ENCODE data around the gene SYT14. TPM values are rescaled to one million over a fixed set of nuclear protein-coding genes. Genes with fewer than 3 reads are reported as not detected.
"Not testable (repeated sequence)": the region's sequence is repeated elsewhere in the genome, so short reads cannot be mapped to it uniquely, and the experiment has no call there.

The SYT14 gene
- total and polyA plus RNA-seq, 4 experiments from 2014 or later, result not detected

DNA sequence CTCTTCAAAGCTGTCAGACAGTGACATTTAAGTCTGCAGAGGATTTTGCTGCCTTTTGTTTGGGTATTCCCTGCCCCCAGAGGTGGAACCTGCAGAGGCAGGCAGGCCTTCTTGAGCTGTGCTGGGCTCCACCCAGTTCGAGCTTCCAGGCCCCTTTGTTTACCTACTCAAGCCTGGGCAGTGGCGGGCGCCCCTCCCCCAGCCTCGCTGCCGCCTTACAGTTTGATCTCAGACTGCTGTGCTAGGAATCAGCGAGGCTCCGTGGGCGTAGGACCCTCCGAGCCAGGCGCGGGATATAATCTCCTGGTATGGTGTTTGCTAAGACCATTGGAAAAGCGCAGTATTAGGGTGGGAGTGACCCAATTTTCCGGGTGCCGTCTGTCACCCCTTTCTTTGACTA, 40.7 kb downstream of the SYT14 start:
- DNase-seq; H3K27ac ChIP-seq (ENCODE audit: low read depth, low read length); H3K36me3 ChIP-seq (ENCODE audit: insufficient read depth, low read length); H3K4me3 Mint-ChIP-seq; H3K4me3 ChIP-seq (ENCODE audit: low read length in 2 of 2); intact Hi-C loops (cut with micrococcal nuclease); H3K27ac Mint-ChIP-seq; H3K36me3 Mint-ChIP-seq; H3K27me3 Mint-ChIP-seq; H3K4me1 Mint-ChIP-seq; POLR2A ChIA-PET (ENCODE audit: partially characterized antibody); H3K9me3 Mint-ChIP-seq; H3K4me1 ChIP-seq (ENCODE audit: insufficient read depth, low read length); H3K27me3 ChIP-seq (ENCODE audit: insufficient read depth, low read length); CTCF ChIA-PET (ENCODE audit: partially characterized antibody); H3K9me3 ChIP-seq (ENCODE audit: control insufficient read depth in 1 of 2, low read length in 2 of 2): not testable (repeated sequence)

GRCh38 chr1:209983953-209984352, 45.9 kb downstream of the SYT14 start:
- H3K27me3 ChIP-seq (ENCODE audit: insufficient read depth, low read length), result no peaks in the 10 kb centered on the region
- Mint-ChIP-seq H3K36me3 (no peaks in the 10 kb centered on the region), H3K4me3 (no peak overlapping the region), H3K9me3 (peaks cover 0 to 20% (median 7%) of the 10 kb centered on the region in 8 donors), H3K27ac (no peak overlapping the region), H3K27me3 (peaks cover 15 to 18% of the 10 kb centered on the region in 2 donors), H3K4me1 (no peaks in the 10 kb centered on the region)
- H3K4me1 ChIP-seq (ENCODE audit: insufficient read depth, low read length), result no peaks in the 10 kb centered on the region
- no peak overlapping the region for H3K27ac ChIP-seq (ENCODE audit: low read depth, low read length)
- no peak for DNase-seq
- H3K4me3 ChIP-seq (ENCODE audit: low read length in 2 of 2), result no peak overlapping the region
- no peaks in the 10 kb centered on the region for H3K36me3 ChIP-seq (ENCODE audit: insufficient read depth, low read length)
- ChIA-PET POLR2A (ENCODE audit: partially characterized antibody) (no interaction called here), CTCF (ENCODE audit: partially characterized antibody) (no interaction called here)
- intact Hi-C loops (cut with micrococcal nuclease), result loop anchor here (10.0 kb wide), 1 partner anchor 119 kb away; no protein-coding TSS in a partner anchor
- H3K9me3 ChIP-seq (ENCODE audit: control insufficient read depth in 1 of 2, low read length in 2 of 2), result no peaks in the 10 kb centered on the region

- intact Hi-C loops (cut with micrococcal nuclease), result loop anchor here (10.0 kb wide), 1 partner anchor 120 kb away; no protein-coding TSS in a partner anchor
- H3K27ac ChIP-seq (ENCODE audit: low read depth, low read length), result no peak overlapping the region
- CTCF ChIA-PET (ENCODE audit: partially characterized antibody), result no interaction called here
- Mint-ChIP-seq H3K27me3 (peaks cover 8 to 10% of the 10 kb centered on the region in 2 donors), H3K4me1 (no peaks in the 10 kb centered on the region), H3K4me3 (no peak overlapping the region), H3K36me3 (no peaks in the 10 kb centered on the region), H3K9me3 (peaks cover 0 to 20% (median 6%) of the 10 kb centered on the region in 8 donors), H3K27ac (no peak overlapping the region)
- POLR2A ChIA-PET (ENCODE audit: partially characterized antibody), result no interaction called here
- H3K27me3 ChIP-seq (ENCODE audit: insufficient read depth, low read length), result no peaks in the 10 kb centered on the region
- no peaks in the 10 kb centered on the region for H3K9me3 ChIP-seq (ENCODE audit: control insufficient read depth in 1 of 2, low read length in 2 of 2)
- no peak overlapping the region for H3K4me3 ChIP-seq (ENCODE audit: low read length in 2 of 2)
- H3K36me3 ChIP-seq (ENCODE audit: insufficient read depth, low read length), result no peaks in the 10 kb centered on the region
- no peaks in the 10 kb centered on the region for H3K4me1 ChIP-seq (ENCODE audit: insufficient read depth, low read length)
- DNase-seq, result no peak
Observed at GRCh38 chr1:209985002-209985401, 47.0 kb downstream of the SYT14 start.

GRCh38 chr1:209988706-209989105, 50.7 kb downstream of the SYT14 start:
- H3K9me3 Mint-ChIP-seq, result peaks cover 0 to 20% (median 6%) of the 10 kb centered on the region in 8 donors
- no peaks in the 10 kb centered on the region for H3K4me1 ChIP-seq (ENCODE audit: insufficient read depth, low read length)
- H3K36me3 Mint-ChIP-seq, result no peaks in the 10 kb centered on the region
- no peaks in the 10 kb centered on the region for H3K9me3 ChIP-seq (ENCODE audit: control insufficient read depth in 1 of 2, low read length in 2 of 2)
- no peaks in the 10 kb centered on the region for H3K36me3 ChIP-seq (ENCODE audit: insufficient read depth, low read length)
- no peak overlapping the region for H3K4me3 ChIP-seq (ENCODE audit: low read length in 2 of 2)
- intact Hi-C loops (cut with micrococcal nuclease), result loop anchor here (10.0 kb wide), 1 partner anchor 124 kb away; no protein-coding TSS in a partner anchor
- ChIA-PET POLR2A (ENCODE audit: partially characterized antibody) (no interaction called here), CTCF (ENCODE audit: partially characterized antibody) (interaction anchor here (1.1 to 2.4 kb wide), 2 partner anchors 107 to 129 kb away, joined by 3 to 16 read pairs; no protein-coding TSS in a partner anchor)
- H3K27me3 Mint-ChIP-seq, result peaks cover 7 to 13% of the 10 kb centered on the region in 2 donors
- H3K27ac Mint-ChIP-seq, result no peak overlapping the region
- H3K27ac ChIP-seq (ENCODE audit: low read depth, low read length), result no peak overlapping the region
- DNase-seq, result no peak
- H3K4me1 Mint-ChIP-seq, result no peaks in the 10 kb centered on the region
- no peak overlapping the region for H3K4me3 Mint-ChIP-seq
- no peaks in the 10 kb centered on the region for H3K27me3 ChIP-seq (ENCODE audit: insufficient read depth, low read length)

DNA sequence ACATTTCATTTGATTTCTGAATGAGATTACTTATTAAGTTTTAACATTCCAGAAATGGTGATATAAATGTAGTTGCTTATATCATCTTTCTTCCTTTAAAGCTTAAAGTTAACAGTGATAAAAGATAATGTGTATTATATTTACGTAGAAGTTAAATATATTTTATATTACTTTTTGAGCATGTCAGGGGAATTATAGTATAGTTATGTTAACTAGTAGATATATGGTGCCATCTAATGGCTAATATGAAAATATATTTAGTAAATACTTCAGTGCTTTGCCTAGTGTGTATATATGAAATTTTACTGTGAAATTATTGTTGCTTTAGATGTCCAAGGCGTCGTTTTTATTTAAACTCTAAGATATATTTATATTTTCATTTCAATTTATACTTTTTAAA, 51.5 kb downstream of the SYT14 start:
- ChIA-PET CTCF (ENCODE audit: partially characterized antibody) (interaction anchor here (1.1 to 2.4 kb wide), 2 partner anchors 108 to 130 kb away, joined by 3 to 16 read pairs; no protein-coding TSS in a partner anchor), POLR2A (ENCODE audit: partially characterized antibody) (no interaction called here)
- H3K4me1 Mint-ChIP-seq, result no peaks in the 10 kb centered on the region
- H3K27me3 ChIP-seq (ENCODE audit: insufficient read depth, low read length), result no peaks in the 10 kb centered on the region
- H3K27ac Mint-ChIP-seq, result no peak overlapping the region
- H3K4me3 ChIP-seq (ENCODE audit: low read length in 2 of 2), result no peak overlapping the region
- no peak overlapping the region for H3K4me3 Mint-ChIP-seq
- H3K27me3 Mint-ChIP-seq, result peaks cover 7 to 13% of the 10 kb centered on the region in 2 donors
- no peaks in the 10 kb centered on the region for H3K36me3 ChIP-seq (ENCODE audit: insufficient read depth, low read length)
- DNase-seq, result peak in 1 of 5 donors; percentile 1
- intact Hi-C loops (cut with micrococcal nuclease), result loop anchor here (10.0 kb wide), 1 partner anchor 125 kb away; no protein-coding TSS in a partner anchor
- H3K9me3 ChIP-seq (ENCODE audit: control insufficient read depth in 1 of 2, low read length in 2 of 2), result no peaks in the 10 kb centered on the region
- no peaks in the 10 kb centered on the region for H3K36me3 Mint-ChIP-seq
- H3K4me1 ChIP-seq (ENCODE audit: insufficient read depth, low read length), result no peaks in the 10 kb centered on the region
- peaks cover 0 to 19% (median 6%) of the 10 kb centered on the region in 8 donors for H3K9me3 Mint-ChIP-seq
- no peak overlapping the region for H3K27ac ChIP-seq (ENCODE audit: low read depth, low read length)

DNA sequence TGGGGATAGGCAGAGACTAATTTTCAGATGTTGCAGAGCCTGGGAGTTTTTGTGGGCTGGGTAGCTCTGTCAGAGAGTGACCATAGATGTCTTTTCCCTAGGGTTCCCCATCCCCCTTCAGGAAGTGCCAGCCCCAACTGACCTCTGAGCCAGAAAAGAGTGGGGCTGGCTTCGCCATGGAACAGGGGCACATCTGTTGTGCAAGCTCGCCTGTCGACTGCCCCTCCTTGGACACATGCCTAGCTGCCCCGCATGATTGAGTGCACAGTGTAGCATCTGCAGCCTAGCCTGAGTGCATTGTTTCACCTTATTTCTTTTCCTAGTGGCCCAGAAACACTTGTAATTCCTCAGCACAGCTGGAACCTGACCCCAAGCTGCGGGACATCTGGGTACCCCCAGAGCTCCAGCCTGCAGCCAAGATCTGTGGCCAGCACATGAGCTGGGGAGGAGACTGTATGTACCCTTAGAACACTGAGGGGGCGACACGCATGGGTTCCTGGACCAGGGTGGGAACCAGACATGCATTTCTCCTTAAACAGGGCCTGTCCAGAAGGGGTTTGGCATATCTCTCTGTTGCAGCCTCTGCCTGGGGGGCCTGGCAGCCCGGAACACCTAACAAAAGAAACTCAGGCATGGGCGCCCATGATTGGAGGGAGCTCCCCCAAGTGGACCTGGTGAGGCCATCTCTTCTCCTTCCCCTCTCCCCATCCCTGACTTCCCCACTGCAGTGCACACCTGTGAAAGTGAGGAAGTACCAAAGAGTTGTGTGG, 55.2 kb downstream of the SYT14 start:
- H3K4me1 Mint-ChIP-seq, result no peaks in the 10 kb centered on the region
- Histone ChIP-seq H3K4me3 (ENCODE audit: low read length in 2 of 2) (no peak overlapping the region), H3K4me1 (ENCODE audit: insufficient read depth, low read length) (no peaks in the 10 kb centered on the region), H3K36me3 (ENCODE audit: insufficient read depth, low read length) (no peaks in the 10 kb centered on the region), H3K27ac (ENCODE audit: low read depth, low read length) (no peak overlapping the region), H3K9me3 (ENCODE audit: control insufficient read depth in 1 of 2, low read length in 2 of 2) (no peaks in the 10 kb centered on the region), H3K27me3 (ENCODE audit: insufficient read depth, low read length) (no peaks in the 10 kb centered on the region)
- H3K9me3 Mint-ChIP-seq, result no peaks in the 10 kb centered on the region
- H3K27ac Mint-ChIP-seq, result no peak overlapping the region
- ChIA-PET CTCF (ENCODE audit: partially characterized antibody) (interaction anchor here (0.6 kb wide), 1 partner anchor 14 kb away, joined by 3 read pairs; no protein-coding TSS in a partner anchor), POLR2A (ENCODE audit: partially characterized antibody) (no interaction called here)
- DNase-seq, result no peak
- peaks cover 3 to 5% of the 10 kb centered on the region in 2 donors for H3K27me3 Mint-ChIP-seq
- H3K36me3 Mint-ChIP-seq, result no peaks in the 10 kb centered on the region
- intact Hi-C loops (cut with micrococcal nuclease), result no loop called here
- H3K4me3 Mint-ChIP-seq, result no peak overlapping the region

DNA sequence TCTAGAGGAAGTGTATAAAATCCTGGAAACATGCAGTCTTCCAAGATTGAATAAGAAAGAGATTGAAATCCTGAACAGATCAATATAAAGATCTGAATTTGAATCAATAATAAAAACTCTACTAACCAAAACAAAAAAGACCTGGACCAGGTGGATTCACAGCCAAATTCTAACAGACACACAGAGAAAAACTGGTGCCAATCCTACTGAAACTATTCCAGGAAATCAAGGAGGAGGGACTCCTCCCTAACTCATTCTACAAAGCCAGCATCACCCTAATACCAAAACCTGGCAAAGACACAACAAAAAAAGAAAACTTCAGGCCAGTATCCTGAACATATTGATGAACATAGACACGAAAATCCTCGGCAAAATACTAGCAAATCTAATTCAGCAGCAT, 58.3 kb downstream of the SYT14 start:
- Mint-ChIP-seq H3K4me3 (no peak overlapping the region), H3K36me3 (no peaks in the 10 kb centered on the region), H3K4me1 (no peaks in the 10 kb centered on the region), H3K27me3 (peaks cover 3% of the 10 kb centered on the region in 2 donors), H3K9me3 (no peaks in the 10 kb centered on the region), H3K27ac (no peak overlapping the region)
- intact Hi-C loops (cut with micrococcal nuclease), result no loop called here
- no peak overlapping the region for H3K4me3 ChIP-seq (ENCODE audit: low read length in 2 of 2)
- H3K36me3 ChIP-seq (ENCODE audit: insufficient read depth, low read length), result no peaks in the 10 kb centered on the region
- no peaks in the 10 kb centered on the region for H3K27me3 ChIP-seq (ENCODE audit: insufficient read depth, low read length)
- DNase-seq, result no peak
- no peak overlapping the region for H3K27ac ChIP-seq (ENCODE audit: low read depth, low read length)
- POLR2A ChIA-PET (ENCODE audit: partially characterized antibody), result no interaction called here
- no peaks in the 10 kb centered on the region for H3K9me3 ChIP-seq (ENCODE audit: control insufficient read depth in 1 of 2, low read length in 2 of 2)
- no peaks in the 10 kb centered on the region for H3K4me1 ChIP-seq (ENCODE audit: insufficient read depth, low read length)
- CTCF ChIA-PET (ENCODE audit: partially characterized antibody), result no interaction called here
